Muscle of leg (tissue), 11 donors: ENCODE data around the gene SP140. TPM values are rescaled to one million over a fixed set of nuclear protein-coding genes. Genes with fewer than 3 reads are reported as not detected.
"Not testable (repeated sequence)": the region's sequence is repeated elsewhere in the genome, so short reads cannot be mapped to it uniquely, and the experiment has no call there.

Experiments used
- DNase-seq: peaks from one replicate; pipeline ENCODE4 v3.0.0; 2013
- H3K27ac ChIP-seq: one replicate; pipeline ENCODE4 v1.5.1; 2013; ENCODE audit warnings: mild to moderate bottlenecking, low read length, control low read depth
- H3K27me3 ChIP-seq: one replicate; pipeline ENCODE4 v1.6.1; 2013; ENCODE audit warnings: low read length; ENCODE audit not compliant: control insufficient read depth, insufficient read depth
- H3K36me3 ChIP-seq: one replicate; pipeline ENCODE4 v1.6.1; 2013; ENCODE audit warnings: low read length; ENCODE audit not compliant: control insufficient read depth, insufficient read depth
- H3K4me1 ChIP-seq: one replicate; pipeline ENCODE4 v1.6.1; 2013; ENCODE audit warnings: low read length; ENCODE audit not compliant: control insufficient read depth, insufficient read depth
- H3K4me3 ChIP-seq: one replicate; pipeline ENCODE4 v1.5.1; 2013; ENCODE audit warnings: low read length, control low read depth
- H3K9me3 ChIP-seq: replicated peaks from 2 replicates; pipeline ENCODE4 v1.6.1; 2013; ENCODE audit warnings: low read depth, low read length; ENCODE audit not compliant: control insufficient read depth
- WGBS: methylation state at CpG from one replicate; pipeline ENCODE4 v1.1.5; 2013; ENCODE audit warnings: missing lambda C conversion rate; ENCODE audit not compliant: insufficient coverage; 5-methylcytosine and 5-hydroxymethylcytosine counted together
- polyA plus RNA-seq, 8 donors: library from polyadenylated mRNA; unstranded; fragments of 120-200 nt; gene quantifications; one replicate each; pipeline versions ENCODE4 v1.2.1 to v1.2.3, GENCODE V29; 2013; ENCODE audit warnings: inconsistent platforms in 1 of 8, low replicate concordance in 1 of 8; ENCODE audit not compliant: insufficient read length in 8 of 8, insufficient read depth in 1 of 8
- total RNA-seq: library from RNA; stranded (reverse); fragments of 120-200 nt; gene quantifications from one replicate; pipeline ENCODE4 v1.2.4, GENCODE V29; 2013

SP140 gene
- total and polyA plus RNA-seq, 9 donors: 0.22 to 1.5 (median 0.67) TPM

DNA sequence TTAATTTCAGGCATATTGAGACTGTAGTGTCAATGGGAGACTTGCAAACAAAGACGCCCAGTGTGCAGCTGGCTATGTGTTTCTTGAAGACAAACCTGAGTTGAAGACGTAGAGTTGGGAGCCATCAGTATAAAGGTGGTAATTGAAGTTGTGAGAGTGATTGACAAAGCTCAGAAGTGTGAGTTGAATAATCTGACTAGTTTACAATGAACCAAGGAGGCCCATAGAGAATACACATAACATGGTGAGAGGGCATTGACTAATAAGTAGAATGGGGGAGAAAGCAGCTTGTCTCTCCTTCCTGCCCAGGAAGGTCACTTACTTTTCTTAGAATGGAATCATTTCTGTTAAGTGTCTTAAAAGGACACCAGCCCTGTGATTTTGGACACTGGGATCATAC, 19.8 kb upstream of the SP140 start:
- no peak for DNase-seq
- H3K4me3 ChIP-seq: no peak overlapping the region
- no peak overlapping the region for H3K27ac ChIP-seq
- no peaks in the 10 kb centered on the region for H3K9me3 ChIP-seq
- WGBS: 93% methylated on average over 2 of the region's 2 CpGs
- H3K27me3 ChIP-seq: no peaks in the 10 kb centered on the region
- H3K36me3 ChIP-seq: peaks cover 67% of the 10 kb centered on the region
- no peaks in the 10 kb centered on the region for H3K4me1 ChIP-seq

DNA sequence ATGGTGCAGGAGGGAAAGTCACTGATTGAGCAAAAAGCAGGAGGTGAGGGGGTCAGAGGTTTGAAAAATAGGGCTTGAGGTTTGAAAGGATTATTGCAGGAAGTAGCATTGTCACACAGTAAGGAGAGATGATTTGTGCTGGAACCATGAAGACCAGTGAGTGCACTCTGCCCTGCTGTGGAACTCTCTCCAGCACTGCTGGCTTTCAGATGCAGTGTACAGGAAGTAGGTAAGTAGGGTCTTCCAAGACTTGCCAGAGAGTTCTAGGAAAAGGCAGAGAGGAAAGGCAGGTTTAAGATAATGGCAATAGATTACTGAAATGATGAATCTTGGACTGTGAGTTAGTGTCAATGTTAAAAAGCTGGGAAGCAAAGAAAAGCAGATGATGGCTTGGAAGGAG, 17.0 kb upstream of the SP140 start:
- H3K9me3 ChIP-seq: no peaks in the 10 kb centered on the region
- H3K27ac ChIP-seq: no peak overlapping the region
- no peak overlapping the region for H3K4me3 ChIP-seq
- no peak for DNase-seq
- no peaks in the 10 kb centered on the region for H3K27me3 ChIP-seq
- peaks cover 72% of the 10 kb centered on the region for H3K36me3 ChIP-seq
- no peaks in the 10 kb centered on the region for H3K4me1 ChIP-seq

DNA sequence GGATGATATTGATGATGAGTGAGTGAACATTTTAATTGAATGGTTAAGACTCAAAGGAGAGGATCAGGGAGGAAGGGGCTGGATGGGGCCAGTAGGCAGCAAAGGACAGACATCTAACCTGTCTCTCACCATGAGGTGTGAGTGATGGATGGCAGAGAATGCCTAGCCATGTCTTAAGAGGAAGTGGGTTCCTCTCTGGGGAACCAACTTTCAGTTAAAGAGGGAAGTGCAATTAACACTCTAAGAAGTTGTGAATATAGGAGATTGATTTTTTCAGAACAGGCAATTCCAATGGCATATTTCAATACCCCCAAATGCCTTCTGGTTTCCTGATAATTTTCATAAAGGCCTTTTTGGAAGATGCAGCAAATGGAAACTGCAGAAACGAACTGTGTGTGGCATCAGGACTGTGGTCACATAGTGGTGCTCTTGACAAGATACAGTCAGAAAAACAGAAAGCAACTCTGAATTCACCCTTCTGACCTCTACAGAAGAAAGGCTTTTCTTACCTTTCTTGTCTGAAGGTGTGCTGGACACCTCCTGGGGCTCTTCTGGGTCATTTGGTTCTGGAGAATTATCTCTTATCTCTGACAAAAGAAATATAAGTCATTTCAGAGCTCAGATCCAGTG, 16.0 kb upstream of the SP140 start:
- 80% methylated on average over 1 of the region's 1 CpG for WGBS
- H3K27me3 ChIP-seq: no peaks in the 10 kb centered on the region
- H3K27ac ChIP-seq: no peak overlapping the region
- no peak overlapping the region for H3K4me3 ChIP-seq
- H3K4me1 ChIP-seq: no peaks in the 10 kb centered on the region
- no peaks in the 10 kb centered on the region for H3K9me3 ChIP-seq
- DNase-seq: peak; percentile 14
- H3K36me3 ChIP-seq: peaks cover 78% of the 10 kb centered on the region

DNA sequence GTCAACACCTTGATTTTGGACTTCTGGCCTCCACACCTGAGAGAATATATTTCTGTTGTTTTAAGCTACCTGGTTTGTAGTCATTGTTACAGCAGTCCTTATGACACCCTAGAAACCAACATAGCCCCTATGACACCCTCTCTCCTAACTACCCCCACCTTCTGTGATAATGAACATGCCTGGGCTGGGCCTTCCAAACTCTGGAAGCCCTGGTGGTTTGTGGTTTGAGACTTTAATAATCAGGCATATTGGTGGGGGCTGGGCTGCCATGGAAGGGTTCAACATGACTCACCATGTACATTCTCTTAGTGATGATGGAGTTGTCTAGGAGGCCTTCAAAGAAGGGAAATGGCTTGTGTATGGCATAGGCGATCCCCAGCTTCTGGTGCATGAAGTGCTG, 9.0 kb upstream of the SP140 start:
- no peak overlapping the region for H3K4me3 ChIP-seq
- H3K4me1 ChIP-seq: peaks cover 5% of the 10 kb centered on the region
- H3K27ac ChIP-seq: no peak overlapping the region
- peaks cover 39% of the 10 kb centered on the region for H3K36me3 ChIP-seq
- DNase-seq: no peak
- H3K9me3 ChIP-seq: no peaks in the 10 kb centered on the region
- WGBS: 100% methylated on average over 1 of the region's 1 CpG
- H3K27me3 ChIP-seq: no peaks in the 10 kb centered on the region

DNA sequence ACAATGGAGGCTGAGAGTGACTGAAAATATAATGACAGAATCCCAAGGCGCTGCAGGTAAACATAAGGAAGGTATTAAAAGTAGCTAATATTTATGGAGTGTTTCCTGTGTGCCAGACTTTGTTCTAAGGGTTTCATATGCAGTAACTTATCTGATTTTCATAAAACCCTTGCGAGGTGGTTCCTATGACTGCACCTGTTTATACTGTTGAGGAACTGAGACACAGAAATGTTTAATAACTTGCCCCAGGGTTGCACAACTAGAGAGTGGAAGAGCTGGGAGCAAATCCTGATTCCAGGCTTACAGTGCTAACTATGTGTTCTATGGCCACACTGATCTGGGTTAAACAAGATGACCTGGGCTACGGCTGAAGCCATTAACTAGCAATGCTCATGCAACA, 8.1 kb upstream of the SP140 start:
- Histone ChIP-seq H3K9me3 (no peaks in the 10 kb centered on the region), H3K4me1 (peaks cover 5% of the 10 kb centered on the region), H3K4me3 (no peak overlapping the region), H3K27ac (no peak overlapping the region), H3K36me3 (peaks cover 31% of the 10 kb centered on the region), H3K27me3 (no peaks in the 10 kb centered on the region)
- WGBS: 35% methylated on average over 2 of the region's 3 CpGs
- no peak for DNase-seq

DNA sequence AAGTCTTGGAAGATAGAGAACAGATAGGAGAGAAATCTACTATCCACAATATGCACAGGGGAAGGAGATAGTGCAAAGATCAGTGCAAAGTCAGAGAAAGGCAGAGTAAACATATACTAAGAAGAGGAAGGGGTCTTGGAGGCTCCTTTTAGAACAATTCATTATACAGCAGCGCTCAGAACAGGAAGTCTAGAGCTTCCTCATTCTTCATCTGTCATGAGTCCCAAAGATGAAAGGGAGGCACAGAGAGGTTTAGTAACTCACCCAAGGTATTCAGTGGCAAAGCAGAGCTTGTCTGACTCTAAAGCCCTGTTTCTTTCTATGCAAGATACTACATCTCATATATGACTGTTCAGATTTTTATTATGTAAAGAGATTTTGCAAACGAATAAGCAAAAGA, 7.1 kb upstream of the SP140 start:
- Histone ChIP-seq H3K9me3 (no peaks in the 10 kb centered on the region), H3K36me3 (peaks cover 23% of the 10 kb centered on the region), H3K27me3 (no peaks in the 10 kb centered on the region), H3K4me1 (peaks cover 5% of the 10 kb centered on the region), H3K4me3 (peak overlapping the region; percentile 4), H3K27ac (no peak overlapping the region)
- DNase-seq: peak; percentile 50
- WGBS: no CpG with 5 or more reads among the region's 2 CpGs

DNA sequence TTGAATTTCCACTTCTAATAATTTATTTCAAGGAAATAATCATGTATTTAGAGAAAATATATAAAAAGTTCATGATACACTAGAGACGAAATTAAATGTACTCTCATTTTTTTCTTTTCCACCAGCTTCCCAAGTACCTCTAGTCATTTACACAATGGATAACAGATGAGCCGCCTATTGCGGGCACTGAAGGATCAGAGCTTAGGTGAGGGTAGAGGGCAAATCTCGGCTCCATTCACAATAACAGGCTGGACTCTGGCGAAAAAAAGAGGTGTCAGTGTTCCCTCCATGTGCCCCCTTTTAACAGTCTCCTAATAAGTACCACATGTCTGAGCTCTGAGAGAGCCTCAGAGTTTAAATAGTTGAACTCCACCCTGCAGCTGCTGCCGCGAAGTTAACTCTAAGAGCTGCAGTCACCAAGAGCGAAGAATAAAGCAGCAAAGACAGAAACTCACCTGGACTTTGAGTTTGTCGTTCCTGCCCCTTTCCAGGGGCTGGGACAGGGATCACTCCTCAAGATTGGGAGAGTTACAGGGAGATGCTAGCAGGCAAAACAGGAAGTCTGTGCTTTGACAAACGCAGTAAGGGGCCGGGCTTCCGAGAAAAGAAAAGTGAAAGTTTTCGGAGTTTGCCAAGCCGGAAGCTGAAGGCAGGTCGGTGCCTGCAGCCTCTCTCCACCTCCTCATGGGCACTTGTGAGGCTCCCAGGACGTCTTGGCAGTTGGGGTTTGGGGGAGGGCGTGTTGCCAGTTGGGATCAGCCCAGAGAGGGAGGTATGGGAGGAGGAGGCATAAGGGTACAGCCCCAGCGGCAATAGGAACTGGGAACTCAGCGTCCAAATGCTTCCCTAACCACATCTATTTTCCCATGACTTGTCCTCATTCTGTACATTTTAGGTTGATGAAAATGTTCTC, 5.9 kb upstream of the SP140 start, which contains the start of gene SP110:
SP110 (minus strand) TSS at position 566 of the 913 bp plus-strand sequence. CDS start 3,057 bp downstream, outside the sequence.
- peaks cover 5% of the 10 kb centered on the region for H3K4me1 ChIP-seq
- H3K4me3 ChIP-seq: peak within 1 kb of the TSS; percentile 88
- H3K36me3 ChIP-seq: peaks cover 13% of the 10 kb centered on the region
- WGBS: 2% methylated on average over 12 of the region's 19 CpGs
- H3K27ac ChIP-seq: peak within 1 kb of the TSS; percentile 94
- peak; percentile 95 for DNase-seq
- no peaks in the 10 kb centered on the region for H3K27me3 ChIP-seq
- H3K9me3 ChIP-seq: no peaks in the 10 kb centered on the region

DNA sequence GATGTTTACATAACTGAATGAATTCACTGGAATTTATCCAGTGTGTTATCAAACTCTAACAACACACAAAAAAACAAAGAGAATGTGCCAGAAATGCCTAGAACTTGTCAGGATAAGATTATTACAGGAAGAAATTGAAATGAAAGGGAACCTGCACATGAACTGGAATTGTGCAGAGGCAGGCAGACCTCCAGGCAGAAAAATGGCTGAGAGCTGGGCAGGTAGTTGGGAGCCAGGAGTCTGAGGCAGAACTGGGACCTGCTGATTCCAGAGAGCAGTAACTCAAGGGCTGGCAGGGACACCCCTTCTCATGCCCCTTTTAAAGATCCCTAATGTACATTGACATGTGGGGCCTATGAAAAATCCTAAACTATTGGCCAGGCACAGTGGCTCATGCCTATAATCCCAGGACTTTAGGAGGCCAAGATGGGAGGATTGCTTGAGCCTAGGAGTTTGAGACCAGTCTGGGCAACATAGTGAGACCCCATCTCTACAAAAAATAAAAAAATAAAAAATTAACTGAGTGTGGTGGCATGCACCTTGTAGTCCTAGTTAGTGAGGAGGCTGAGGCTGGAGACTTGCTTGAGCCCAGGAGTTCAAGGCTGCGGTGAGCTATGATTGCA, 5.1 kb upstream of the SP140 start:
- peak overlapping the region; percentile 88 for H3K4me3 ChIP-seq
- no peaks in the 10 kb centered on the region for H3K27me3 ChIP-seq
- no peaks in the 10 kb centered on the region for H3K9me3 ChIP-seq
- peak overlapping the region; percentile 94 for H3K27ac ChIP-seq
- DNase-seq: no peak
- WGBS: 100% methylated on average over 1 of the region's 1 CpG
- peaks cover 5% of the 10 kb centered on the region for H3K4me1 ChIP-seq
- peaks cover 9% of the 10 kb centered on the region for H3K36me3 ChIP-seq

DNA sequence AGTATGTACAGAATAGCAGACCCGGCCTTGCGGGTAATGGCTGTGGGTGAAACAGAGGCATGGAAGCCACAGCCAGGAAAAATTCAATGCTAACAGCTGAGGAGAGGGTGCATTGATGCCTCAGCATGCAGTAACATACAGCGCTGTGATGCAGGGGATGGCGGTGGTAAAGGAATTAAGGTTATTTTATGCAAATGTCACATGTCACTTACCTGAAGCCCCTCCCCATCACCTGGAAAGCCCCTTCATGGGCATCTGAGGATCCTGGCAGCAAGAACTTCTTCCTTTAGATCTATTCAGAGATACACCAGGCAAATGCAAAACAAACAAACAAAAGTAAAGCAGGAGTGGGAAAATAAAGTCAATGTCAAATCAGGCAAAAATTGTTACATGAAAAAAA, 4.0 kb upstream of the SP140 start:
- H3K4me1 ChIP-seq: peaks cover 5% of the 10 kb centered on the region
- no peak for DNase-seq
- H3K36me3 ChIP-seq: peaks cover 4% of the 10 kb centered on the region
- no peaks in the 10 kb centered on the region for H3K9me3 ChIP-seq
- no peak overlapping the region for H3K4me3 ChIP-seq
- 100% methylated on average over 2 of the region's 4 CpGs for WGBS
- no peaks in the 10 kb centered on the region for H3K27me3 ChIP-seq
- H3K27ac ChIP-seq: no peak overlapping the region

DNA sequence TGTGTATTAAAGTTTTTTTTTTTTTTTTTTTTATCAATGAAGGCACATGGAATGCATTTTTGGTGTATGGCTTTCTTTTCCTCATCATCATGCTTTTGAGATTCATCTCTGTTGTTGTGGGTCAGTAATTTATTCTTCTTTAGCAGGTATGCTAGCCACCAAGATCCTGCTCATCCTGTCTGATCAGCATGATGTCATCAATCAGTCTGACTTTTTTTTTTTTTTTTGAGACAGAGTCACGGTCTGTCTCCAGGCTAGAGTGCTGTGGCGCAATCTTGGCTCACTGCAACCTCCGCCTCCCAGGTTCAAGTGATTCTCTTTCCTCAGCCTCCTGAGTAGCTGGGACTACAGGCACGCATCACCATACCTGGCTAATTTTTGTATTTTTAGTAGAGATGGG, 2.7 kb upstream of the SP140 start:
- WGBS: no CpG with 5 or more reads among the region's 4 CpGs
- not testable (repeated sequence) for DNase-seq, H3K36me3 ChIP-seq, H3K9me3 ChIP-seq, H3K27ac ChIP-seq, H3K4me3 ChIP-seq, H3K27me3 ChIP-seq, H3K4me1 ChIP-seq
